Choroid plexus epithelial cell (primary cell): ENCODE measurements around the gene DUSP22.
"Not testable (repeated sequence)": the region's sequence is repeated elsewhere in the genome, so short reads cannot be mapped to it uniquely, and the experiment has no call there.

Source experiments
- DNase-seq: peaks from one replicate; pipeline ENCODE4 v3.0.0-alpha.2; 2010; ENCODE audit warnings: low read depth
- H3K4me3 ChIP-seq: 2 replicates; pipeline ENCODE4 v1.5.1; 2011; ENCODE audit warnings: low read depth, mild to moderate bottlenecking, control low read depth, low read length, moderate library complexity
- TF ChIP-seq, protein P1 (sequence below): conservative IDR thresholded peaks from 2 replicates; pipeline ENCODE4 v1.5.1; 2011; ENCODE audit warnings: low read depth, mild to moderate bottlenecking, control low read depth, inconsistent platforms, low read length, moderate library complexity

Gene DUSP22

DNA sequence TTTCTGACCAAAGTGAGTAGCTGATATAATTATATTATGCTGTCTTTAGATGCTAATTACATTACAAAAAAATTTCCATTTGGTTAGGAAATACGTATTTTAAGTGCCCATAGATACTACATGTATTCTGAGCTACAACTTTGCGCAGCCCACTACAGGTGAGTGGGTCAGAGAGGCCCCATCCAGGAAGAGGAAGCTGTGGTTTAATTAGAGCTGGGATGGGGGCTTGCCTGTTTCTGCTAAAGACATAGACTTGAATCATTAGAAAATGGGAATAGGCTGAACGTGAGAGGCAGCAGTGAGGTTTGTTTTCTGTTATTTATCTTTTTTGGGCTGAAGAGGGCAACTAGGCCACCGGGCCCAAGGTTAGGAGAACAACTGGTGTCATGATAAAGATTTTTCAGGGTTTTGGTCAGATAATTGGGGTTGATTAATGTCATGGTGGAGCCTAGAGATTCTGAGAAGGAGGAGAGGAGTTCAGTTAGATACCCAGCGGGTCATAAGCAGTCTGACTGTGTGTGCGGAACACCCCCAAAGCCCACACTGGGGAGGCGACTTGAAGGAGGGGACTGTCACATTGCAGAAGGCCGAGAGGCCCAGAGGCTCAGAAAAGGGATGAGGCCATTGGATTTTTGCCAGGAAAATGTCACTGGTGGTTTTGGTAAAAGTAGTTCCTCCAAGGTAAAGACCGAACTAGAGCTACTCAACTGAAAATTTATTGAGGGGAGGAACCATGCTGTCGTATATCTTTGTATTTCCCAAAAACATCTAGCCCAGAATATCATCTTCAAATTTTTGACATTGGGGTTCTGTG is 84.7 kb downstream of the DUSP22 start:
- TF ChIP-seq, protein P1, sequence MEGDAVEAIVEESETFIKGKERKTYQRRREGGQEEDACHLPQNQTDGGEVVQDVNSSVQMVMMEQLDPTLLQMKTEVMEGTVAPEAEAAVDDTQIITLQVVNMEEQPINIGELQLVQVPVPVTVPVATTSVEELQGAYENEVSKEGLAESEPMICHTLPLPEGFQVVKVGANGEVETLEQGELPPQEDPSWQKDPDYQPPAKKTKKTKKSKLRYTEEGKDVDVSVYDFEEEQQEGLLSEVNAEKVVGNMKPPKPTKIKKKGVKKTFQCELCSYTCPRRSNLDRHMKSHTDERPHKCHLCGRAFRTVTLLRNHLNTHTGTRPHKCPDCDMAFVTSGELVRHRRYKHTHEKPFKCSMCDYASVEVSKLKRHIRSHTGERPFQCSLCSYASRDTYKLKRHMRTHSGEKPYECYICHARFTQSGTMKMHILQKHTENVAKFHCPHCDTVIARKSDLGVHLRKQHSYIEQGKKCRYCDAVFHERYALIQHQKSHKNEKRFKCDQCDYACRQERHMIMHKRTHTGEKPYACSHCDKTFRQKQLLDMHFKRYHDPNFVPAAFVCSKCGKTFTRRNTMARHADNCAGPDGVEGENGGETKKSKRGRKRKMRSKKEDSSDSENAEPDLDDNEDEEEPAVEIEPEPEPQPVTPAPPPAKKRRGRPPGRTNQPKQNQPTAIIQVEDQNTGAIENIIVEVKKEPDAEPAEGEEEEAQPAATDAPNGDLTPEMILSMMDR, result no peak
- no peak for DNase-seq
- H3K4me3 ChIP-seq, result no peak overlapping the region

DNA sequence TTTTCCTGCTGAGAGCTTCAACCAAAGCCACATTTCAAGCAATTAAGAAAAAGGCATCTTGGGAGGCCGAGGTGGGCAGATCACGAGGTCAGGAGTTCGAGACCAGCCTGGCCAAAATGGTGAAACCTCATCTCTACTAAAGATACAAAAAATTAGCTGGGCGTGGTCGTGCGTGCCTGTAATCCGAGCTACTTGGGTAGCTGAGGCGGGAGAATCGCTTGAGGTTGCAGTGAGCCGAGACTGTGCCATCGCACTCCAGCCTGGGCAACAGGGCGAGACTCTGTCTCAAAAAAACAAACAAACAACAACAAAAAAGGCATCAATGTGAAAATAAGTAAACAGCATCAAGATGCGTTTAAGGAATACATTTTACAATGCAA is 85.3 kb downstream of the DUSP22 start:
- not testable (repeated sequence) for H3K4me3 ChIP-seq, DNase-seq

DNA sequence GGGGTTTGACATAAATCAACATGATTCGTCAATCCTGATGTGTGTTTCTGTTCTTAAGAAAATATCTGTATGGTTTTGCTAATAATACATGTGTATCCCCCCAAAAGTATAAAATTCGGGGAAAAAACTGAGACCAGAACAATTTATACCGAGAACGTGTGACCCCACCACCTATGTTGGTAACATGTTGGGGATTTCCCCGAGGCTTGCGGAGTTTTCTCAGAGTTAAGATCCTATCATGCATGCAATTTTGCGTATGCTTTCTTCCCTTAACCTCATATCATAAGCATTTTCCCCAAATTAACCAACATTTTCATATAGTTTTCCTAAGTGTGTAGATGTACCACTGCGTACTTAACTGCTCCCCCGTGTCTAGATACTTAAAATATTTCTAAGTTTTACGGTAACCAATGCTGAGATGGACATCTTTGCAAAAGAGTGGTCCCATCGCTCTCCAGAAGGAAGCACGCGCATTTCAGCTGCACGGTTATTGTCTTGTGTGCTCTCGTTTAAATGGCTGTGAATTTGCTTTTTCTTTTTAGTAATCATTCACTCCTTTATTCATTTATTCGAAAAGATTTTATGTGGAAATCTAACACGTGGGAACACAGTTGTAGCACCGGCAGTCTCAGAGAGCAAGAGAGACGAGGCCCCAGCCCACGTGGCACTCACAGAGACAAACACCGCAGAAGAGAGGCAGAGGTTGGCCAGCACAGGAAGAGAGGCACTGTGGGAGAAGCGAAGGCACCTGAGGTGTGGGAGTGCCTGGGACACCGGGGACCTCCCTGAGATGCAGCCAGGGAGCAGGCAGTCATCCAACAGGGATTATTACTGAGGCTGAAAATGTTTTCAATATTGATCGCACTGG is 86.0 kb downstream of the DUSP22 start:
- no peak for DNase-seq
- TF ChIP-seq, protein P1, result no peak
- H3K4me3 ChIP-seq, result no peak overlapping the region

DNA sequence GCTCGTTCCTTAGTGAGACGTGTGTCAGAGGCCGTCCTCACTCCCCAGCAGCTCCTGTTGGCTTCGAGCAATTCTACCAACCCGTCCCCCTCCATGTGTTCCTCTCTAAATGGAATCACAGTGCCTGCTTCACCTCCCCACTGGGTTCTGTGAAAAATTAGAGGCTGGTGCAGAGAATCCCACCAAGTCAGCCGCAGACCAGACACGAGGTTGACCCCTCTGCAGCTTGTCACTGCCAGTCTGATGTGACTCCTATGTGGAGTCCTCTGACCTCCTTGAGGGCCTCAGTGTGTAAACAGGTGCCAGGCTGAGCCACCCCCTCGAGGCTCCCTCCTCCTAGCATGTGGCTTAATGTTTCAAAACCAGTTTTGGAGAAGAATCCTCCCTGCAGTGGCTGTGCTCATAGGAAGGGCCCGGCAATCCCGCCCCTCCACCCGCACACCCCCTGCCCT is 86.7 kb downstream of the DUSP22 start:
- H3K4me3 ChIP-seq, result no peak overlapping the region

DNA sequence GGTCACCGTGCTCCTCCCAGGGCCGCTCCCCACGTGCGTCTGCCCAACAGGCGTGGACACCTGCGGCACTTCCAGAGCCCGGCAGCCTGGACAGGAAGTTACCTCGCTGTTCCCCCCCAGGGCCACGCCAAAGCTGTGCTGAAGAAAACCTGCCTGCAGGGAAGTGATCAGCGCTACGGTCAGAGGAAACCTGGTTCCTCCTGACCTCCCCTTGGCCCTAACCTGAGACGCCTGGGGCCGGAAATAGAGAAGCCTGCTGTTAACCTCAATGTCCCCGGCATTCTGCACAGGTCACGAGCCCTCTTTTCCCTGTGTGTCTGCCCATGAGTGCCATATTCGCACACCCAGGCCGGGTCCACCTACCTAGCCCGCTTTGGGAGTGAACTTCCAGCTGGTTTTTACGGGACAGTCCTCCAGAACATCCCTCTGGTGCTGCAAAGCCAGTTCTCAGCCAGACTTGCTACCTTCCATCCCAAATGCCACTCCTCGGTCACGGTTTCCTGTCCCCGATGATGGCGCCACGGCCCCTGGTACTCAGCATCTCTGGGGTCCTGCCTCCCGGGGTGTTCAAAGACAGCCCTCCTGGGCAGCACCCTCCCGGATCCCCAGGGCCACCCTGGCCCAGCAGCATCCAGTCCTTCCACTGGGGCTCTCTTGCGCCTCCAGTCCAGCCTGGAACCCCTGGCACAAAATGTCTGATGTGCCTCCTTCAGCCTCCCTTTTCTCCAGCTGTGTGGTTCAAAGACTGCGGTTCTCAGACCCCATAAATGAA is 87.3 kb downstream of the DUSP22 start:
- no peak for DNase-seq
- H3K4me3 ChIP-seq, result no peak overlapping the region
- TF ChIP-seq, protein P1, result no peak

More for the DNA sequence above, 86.7 kb downstream of the DUSP22 start:
- TF ChIP-seq, protein P1, result no peak
- no peak for DNase-seq

DNA sequence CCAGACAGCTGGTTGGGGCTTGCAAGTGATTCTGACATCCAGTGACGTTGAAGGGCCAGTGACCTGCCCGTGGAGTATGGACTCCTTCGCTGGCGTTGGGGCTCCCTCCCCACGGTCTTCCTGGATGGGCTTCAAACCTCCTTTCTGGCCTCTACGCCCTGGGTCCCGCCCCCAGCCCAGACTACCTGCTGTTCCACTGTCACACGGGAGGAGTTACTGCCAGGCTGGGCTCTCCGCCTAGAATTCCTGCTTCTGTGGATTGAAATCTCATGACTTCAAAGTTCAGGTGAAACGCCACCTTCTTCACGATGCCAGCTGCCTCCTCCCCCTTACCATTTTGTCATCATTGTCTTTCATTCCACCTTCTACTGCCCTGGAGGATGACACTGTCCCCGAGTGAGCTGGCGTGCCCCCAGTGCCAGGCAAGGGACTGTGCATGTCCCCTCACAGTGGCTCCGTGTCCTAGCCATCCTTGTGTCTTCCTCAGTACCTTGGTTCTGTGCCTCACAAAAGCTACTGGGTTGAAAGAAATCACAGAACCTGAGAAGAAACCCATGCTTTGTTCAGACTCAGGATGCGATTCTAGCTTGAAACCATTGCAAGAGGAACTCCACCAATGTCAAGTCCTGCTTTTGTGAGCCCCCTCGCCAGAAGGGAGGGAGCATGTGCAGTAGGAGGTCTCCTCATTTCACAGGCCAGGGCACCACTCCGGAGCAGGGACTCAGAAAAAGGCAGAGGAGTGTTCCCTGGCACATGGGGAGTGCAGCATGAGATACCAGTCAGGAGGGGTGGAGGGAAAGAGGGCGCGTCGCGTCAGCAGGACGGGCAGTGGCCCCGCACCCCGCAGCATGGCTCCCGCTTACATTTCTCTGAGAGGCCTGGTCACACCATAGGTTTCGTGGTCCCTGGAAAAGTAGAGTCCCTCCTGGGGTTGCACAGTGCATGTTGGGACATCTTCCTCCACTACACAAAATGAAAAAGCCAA is 88.2 kb downstream of the DUSP22 start:
- H3K4me3 ChIP-seq, result no peak overlapping the region
- TF ChIP-seq, protein P1, result no peak
- DNase-seq, result no peak
